Neuron (in vitro differentiated cells): ENCODE data around the gene RNF175.
"Not testable (repeated sequence)": the region's sequence is repeated elsewhere in the genome, so short reads cannot be mapped to it uniquely, and the experiment has no call there.

Experiments
- H2AFZ ChIP-seq: one replicate; pipeline ENCODE4 v1.6.1; 2013; ENCODE audit warnings: low read depth, mild to moderate bottlenecking, inconsistent platforms, low read length, moderate library complexity
- H3K27me3 ChIP-seq: one replicate; pipeline ENCODE4 v1.6.1; 2013; ENCODE audit warnings: low read length; ENCODE audit not compliant: insufficient read depth
- H3K36me3 ChIP-seq: one replicate; pipeline ENCODE4 v1.6.1; 2013; ENCODE audit warnings: low read length; ENCODE audit not compliant: insufficient read depth
- H3K4me1 ChIP-seq: one replicate; pipeline ENCODE4 v1.6.1; 2013; ENCODE audit warnings: low read length; ENCODE audit not compliant: insufficient read depth
- H3K4me3 ChIP-seq: 2 replicates; pipeline ENCODE4 v1.5.1; 2013; ENCODE audit warnings: mild to moderate bottlenecking, low read length, moderate library complexity
- H3K9me3 ChIP-seq: one replicate; pipeline ENCODE4 v1.6.1; 2013; ENCODE audit warnings: low read length

Gene RNF175

DNA sequence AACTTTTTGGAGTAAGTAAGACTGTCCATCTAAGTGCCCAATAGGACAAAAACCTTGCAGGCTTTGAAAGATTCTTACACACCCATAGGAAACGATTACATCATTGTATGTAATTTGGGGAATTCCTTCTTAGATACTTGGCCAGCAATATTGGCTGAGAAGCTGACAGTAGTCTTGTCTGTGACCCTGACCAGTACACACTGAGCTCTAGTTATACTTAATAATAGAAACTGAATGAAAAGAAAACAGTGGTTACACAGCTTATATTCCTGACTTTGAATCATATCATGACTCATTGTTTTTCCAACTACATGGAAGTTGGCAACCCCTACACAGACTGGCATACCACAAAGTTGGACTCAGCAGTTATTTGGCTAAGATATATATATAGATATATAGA, 82.8 kb downstream of the RNF175 start:
- peaks cover 6% of the 10 kb centered on the region for H3K9me3 ChIP-seq
- H3K27me3 ChIP-seq: peaks cover 3% of the 10 kb centered on the region
- H3K36me3 ChIP-seq: no peaks in the 10 kb centered on the region
- H2AFZ ChIP-seq: no peak overlapping the region
- H3K4me3 ChIP-seq: no peak overlapping the region
- no peaks in the 10 kb centered on the region for H3K4me1 ChIP-seq

GRCh38 chr4:153676486-153676885, 83.3 kb downstream of the RNF175 start:
- peaks cover 3% of the 10 kb centered on the region for H3K27me3 ChIP-seq
- no peaks in the 10 kb centered on the region for H3K4me1 ChIP-seq

GRCh38 chr4:153669838-153670237, 90.0 kb downstream of the RNF175 start:
- no peak overlapping the region for H3K4me3 ChIP-seq
- H2AFZ ChIP-seq: no peak overlapping the region
- H3K27me3 ChIP-seq: no peaks in the 10 kb centered on the region
- H3K9me3 ChIP-seq: no peaks in the 10 kb centered on the region
- no peaks in the 10 kb centered on the region for H3K4me1 ChIP-seq
- H3K36me3 ChIP-seq: no peaks in the 10 kb centered on the region

More at GRCh38 chr4:153676486-153676885, 83.3 kb downstream of the RNF175 start:
- H3K36me3 ChIP-seq: no peaks in the 10 kb centered on the region
- H3K4me3 ChIP-seq: no peak overlapping the region
- no peak overlapping the region for H2AFZ ChIP-seq
- H3K9me3 ChIP-seq: peaks cover 6% of the 10 kb centered on the region

DNA sequence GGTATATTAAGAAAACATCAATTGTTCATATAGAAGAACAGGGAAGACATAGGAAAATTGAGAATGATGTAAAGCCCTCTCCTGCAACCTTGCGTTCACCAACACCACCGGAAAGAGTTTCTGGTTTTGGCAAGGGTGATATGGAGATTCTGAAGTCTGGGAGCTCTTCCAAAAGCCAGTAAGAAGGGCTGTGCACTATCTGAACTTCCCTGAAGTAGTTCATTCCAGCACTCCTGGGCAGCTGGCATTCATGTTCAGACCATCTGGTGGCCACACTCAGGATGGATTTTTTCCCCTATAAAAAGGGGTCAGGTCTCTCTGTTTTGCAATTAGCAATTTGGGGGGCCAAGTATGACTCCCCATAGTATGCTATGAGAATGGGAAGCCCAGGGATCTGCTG, 91.2 kb downstream of the RNF175 start:
- no peaks in the 10 kb centered on the region for H3K9me3 ChIP-seq
- H2AFZ ChIP-seq: no peak overlapping the region
- H3K36me3 ChIP-seq: no peaks in the 10 kb centered on the region
- H3K27me3 ChIP-seq: no peaks in the 10 kb centered on the region
- no peaks in the 10 kb centered on the region for H3K4me1 ChIP-seq
- no peak overlapping the region for H3K4me3 ChIP-seq

GRCh38 chr4:153666505-153666904, 93.3 kb downstream of the RNF175 start:
- not testable (repeated sequence) for H3K9me3 ChIP-seq, H3K4me1 ChIP-seq, H3K36me3 ChIP-seq, H3K4me3 ChIP-seq, H3K27me3 ChIP-seq, H2AFZ ChIP-seq

DNA sequence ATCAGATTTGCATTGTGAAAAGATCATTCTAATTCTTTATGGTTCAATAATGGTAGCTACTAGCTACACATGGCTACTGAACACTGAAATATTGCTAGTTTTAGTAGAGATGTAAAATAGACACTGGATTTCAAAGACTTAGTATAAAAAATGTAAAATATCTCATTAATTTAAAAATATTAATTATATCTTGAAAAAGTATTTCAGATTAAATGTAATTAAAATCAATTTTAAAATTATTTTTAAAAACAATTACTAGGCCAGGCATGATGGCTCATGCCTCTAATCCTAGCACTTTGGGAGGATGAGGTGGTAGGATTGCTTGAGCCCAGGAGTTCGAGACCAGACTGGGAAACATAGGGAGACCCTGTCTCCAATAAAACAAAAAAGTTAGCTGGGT, 96.2 kb downstream of the RNF175 start:
- no peaks in the 10 kb centered on the region for H3K36me3 ChIP-seq
- H3K9me3 ChIP-seq: peaks cover 3% of the 10 kb centered on the region
- H3K4me1 ChIP-seq: no peaks in the 10 kb centered on the region
- no peak overlapping the region for H2AFZ ChIP-seq
- no peak overlapping the region for H3K4me3 ChIP-seq
- H3K27me3 ChIP-seq: no peaks in the 10 kb centered on the region

DNA sequence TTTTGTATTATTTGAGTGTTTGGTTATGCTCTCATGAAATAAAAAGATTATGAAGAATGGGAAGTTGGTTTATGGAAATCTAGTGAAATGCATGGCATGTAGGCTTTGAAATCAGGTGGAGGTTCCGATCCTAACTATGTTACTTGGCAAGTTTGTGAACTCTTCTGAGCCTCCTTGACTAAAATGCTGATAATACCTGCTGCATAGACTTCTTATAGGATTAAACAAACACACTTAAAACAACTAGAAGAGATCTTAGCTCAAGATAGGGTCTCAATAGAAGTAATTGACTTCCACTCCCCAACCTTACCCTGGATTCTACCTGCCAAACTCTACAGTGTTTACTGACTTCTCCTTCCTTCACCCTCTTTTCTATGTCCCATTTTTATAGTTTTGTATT, 97.9 kb downstream of the RNF175 start:
- H3K4me1 ChIP-seq: no peaks in the 10 kb centered on the region
- H3K4me3 ChIP-seq: no peak overlapping the region
- H3K36me3 ChIP-seq: no peaks in the 10 kb centered on the region
- H2AFZ ChIP-seq: no peak overlapping the region
- no peaks in the 10 kb centered on the region for H3K27me3 ChIP-seq
- H3K9me3 ChIP-seq: peaks cover 3% of the 10 kb centered on the region

DNA sequence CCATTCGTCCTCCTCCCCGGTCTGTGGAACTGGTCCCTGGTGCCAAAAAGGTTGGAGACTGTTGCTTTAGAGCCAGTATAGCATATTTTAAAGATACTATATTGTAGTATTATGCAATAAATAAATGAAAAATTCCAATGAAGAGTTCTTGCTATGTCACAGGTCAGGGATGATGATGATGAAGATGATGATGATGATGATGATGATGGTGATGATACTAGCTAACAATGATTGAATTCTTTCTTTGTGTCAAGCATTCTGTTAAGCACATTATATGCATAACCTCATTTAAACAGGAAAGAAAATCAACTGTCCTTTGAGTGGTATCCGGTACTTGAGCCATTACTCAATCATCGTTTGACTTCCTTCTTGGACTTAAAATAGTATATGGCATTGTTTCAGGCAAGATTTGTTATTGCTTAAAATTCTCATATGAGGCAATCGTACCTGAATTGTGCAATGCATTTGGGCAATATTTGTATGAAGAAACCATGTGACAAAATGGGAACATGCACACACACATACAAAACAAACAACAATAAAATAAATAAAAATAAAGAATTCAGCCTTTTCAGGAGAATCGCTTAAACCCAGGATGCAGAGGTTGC, 98.5 kb downstream of the RNF175 start:
- no peak overlapping the region for H3K4me3 ChIP-seq
- H2AFZ ChIP-seq: no peak overlapping the region
- no peaks in the 10 kb centered on the region for H3K4me1 ChIP-seq
- no peaks in the 10 kb centered on the region for H3K36me3 ChIP-seq
- peaks cover 3% of the 10 kb centered on the region for H3K9me3 ChIP-seq
- H3K27me3 ChIP-seq: no peaks in the 10 kb centered on the region
